GM18861 (cell line): ENCODE data around the gene HOXC12.

Experiments
- ATAC-seq: cut with Tn5 transposase; IDR thresholded peaks from one replicate; pipeline ENCODE4 v1.9.1; 2021; ENCODE audit not compliant: unreplicated experiment

HOXC12 gene

DNA sequence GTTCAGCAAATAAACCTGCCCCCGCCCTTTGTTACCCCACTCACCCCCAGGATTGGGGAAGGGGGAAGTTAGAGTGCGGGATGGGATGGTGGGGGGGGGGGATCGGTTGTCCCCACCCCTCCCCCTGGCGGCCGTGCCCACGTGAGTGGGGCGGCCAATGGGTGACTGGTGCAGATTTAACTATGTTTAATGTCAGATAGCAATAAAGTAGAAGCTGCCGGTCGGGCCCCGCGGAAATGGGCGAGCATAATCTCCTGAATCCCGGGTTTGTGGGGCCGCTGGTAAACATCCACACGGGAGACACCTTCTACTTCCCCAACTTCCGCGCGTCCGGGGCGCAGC is at the start of gene HOXC12:
HOXC12 (plus strand) TSS at position 210 of the 342 bp plus-strand sequence; CDS start at position 237, 27 bp downstream.
- ATAC-seq, result no peak

- no peak for ATAC-seq
Observed at GRCh38 chr12:53907103-53907502, 47.6 kb upstream of the HOXC12 start.

DNA sequence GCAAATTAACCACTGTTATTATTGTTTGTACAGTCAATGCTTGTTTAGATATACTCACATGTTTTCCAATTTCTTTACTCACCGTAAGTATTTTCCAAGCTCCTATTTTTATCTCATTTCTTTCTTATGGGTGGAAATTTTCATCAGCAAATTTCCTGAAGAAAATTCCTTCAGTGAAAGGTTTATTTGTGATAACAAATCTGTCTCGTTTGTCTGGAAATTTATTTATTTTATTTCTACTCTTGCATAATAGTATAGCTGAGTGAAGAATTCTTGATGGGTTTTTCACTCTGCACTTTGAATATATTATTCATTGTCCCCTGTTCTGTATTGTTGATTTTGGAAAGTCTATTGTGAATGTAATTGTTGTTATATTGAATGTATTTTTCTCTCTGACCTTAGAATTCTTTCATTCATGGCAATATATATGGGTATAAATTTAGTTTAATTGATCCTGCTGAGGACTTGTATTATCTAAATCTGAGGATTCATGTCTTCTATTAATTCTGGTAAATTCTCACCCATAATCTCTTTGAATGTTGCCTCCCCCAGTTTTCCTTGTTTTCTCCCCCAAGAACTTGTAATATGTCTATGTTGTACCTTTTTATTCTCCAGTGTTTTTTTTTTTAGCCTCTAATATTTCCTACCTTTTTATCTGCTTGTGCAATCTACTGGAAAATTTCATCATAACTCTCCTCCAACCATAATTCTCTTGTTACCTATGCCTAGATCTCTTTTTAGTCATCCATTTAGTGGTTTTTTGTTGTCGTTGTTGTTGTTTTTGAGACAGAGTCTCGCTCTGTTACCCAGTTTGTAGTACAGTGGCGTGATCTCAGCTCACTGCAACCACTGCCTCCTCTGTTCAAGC is 37.7 kb upstream of the HOXC12 start:
- no peak for ATAC-seq

DNA sequence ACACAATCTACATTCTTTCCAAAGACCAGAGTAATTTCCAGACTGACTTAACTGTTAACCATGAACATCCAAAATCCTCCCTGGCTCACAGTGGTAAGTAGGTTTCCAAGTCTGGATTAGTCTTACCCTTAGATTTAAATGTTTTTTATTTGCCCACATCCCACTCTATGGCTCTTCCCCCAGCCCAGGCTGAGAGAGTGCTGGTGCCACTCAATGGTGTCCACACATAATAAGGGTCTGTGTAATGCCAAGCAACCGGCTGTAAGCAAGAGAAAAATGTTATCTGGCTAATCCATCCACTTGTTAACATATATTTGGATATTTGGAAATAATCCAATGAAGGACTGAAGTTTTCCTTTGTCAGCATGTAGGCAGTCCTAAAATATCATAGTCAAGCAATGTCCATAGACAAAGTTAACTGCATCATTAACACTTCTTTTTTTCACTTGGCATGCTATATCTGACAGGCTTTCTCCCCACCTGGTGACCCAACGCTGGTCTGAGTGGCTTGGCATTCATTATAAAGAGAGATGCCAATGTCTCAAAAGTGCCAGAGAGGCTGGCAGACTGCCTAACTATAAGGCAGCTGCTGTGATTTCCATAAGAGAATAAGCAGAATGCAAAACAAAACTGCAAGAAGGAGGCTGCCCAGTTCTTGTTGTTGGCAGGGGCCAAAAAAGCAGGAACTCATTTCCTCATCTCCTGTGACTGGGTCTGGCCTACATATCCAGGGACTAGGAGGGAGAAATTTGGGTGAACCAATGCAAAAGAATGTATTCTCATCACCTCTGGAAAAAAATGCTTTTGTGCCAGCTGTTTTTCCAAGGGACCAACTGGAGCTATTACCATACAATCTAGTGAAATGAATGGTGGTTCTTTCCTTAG is 29.9 kb upstream of the HOXC12 start:
- no peak for ATAC-seq

DNA sequence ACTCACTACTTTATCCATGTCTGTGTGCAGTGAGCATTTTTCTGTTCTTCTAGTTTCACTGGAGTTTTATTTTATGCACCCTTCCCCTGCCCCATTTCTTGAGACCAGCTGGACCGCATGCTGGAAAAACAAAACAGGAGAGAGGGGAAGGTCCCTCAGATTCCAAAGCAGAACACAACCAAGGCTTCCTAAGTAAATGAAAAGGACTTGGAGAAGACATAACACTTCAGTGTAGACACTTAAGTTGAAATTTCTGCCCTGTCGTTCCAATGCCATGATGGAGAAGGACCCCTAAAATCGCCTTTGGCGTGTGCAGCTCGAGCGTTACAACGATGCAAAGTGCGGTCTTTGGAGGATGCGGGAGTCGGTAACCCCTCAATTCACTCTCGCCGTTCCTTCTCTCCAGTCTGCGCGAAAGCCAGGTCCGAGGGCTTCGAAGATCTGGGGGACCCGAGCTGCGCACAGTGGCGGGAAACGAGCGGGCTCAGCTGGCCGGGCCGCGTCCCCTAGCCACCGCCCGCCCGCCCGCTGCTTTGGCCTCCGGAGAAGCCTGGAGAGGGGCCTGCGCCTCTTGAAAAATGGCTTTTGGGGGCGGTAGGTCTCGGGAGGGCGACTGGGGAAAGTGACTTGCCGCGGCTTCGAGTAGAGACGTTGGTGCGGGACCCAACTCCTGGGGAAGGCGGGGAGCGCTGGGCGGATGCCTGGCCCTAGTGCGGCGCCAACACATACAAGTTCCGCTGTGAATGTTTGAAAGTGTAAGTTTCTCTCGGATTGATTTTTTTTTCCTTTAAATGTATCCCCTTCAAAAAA is 27.3 kb upstream of the HOXC12 start:
- no peak for ATAC-seq

DNA sequence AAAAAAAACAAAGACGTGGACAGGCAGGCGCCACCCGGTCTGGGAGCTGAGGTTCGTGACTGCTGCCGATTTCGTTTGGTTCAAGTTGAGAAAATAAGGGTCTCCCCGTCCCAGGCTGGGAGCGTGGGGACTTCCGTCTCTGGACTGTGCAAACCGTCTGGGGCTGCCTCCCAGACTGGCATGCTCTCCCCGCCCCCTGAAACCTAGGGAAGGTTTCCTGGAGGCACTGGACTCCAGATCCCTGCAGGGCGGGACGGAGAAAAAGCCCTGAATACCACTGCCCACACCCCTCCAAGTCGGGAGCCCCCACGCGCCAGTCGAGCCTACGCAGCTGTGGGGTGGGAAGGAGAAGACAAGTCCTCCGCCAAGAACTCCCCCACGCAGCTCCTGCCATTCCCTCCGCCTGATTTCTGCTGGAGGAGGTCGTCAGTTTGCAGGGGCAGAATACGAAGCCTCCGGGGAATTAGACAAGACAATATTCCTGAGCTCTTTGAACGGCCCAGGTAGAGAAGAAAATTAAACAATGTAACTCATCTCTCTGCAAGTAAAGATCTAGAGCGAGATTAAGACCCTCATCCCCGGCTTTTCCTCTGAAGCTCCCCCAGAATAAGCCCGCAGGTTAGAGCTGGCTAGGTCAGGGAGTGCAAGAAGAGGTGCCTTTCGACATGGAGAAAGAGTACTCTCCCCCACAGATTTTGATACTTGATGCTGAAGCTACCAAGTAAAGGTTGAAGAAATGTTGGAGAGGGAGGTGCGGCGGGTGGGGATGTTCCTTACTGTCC is 26.5 kb upstream of the HOXC12 start:
- no peak for ATAC-seq

- ATAC-seq, result no peak
Observed at GRCh38 chr12:53929527-53929926, 25.2 kb upstream of the HOXC12 start.

- no peak for ATAC-seq
Observed at GRCh38 chr12:53930591-53931255, 24.0 kb upstream of the HOXC12 start.

GRCh38 chr12:53931844-53932581 is 22.7 kb upstream of the HOXC12 start:
- no peak for ATAC-seq

DNA sequence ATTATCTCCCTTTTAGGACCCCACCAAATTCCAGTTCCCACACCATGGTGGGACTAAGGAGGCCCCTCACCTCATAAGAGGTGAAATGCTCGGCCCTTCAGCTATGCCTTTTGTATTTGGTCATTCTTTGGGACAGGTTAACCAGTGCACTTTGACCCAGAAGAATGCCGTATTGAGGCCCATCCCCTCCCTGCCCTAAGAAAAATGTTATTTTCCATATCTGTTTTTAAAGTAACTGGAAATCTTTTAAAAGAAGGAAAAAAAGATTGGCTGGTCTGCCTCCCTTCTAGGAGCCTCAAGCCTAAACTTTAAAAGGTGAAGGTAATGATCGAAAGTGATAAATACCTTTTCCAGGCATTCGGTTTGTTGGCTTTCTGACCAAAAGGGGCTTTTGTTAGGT is 21.8 kb upstream of the HOXC12 start:
- no peak for ATAC-seq

- ATAC-seq, result no peak
Observed at GRCh38 chr12:53935383-53936341, 19.0 kb upstream of the HOXC12 start.

GRCh38 chr12:53937099-53937498 is 17.6 kb upstream of the HOXC12 start:
- ATAC-seq, result no peak

GRCh38 chr12:53937596-53938325 is 16.9 kb upstream of the HOXC12 start:
- ATAC-seq, result no peak

GRCh38 chr12:53938326-53939140 is 16.2 kb upstream of the HOXC12 start, which contains the start of gene HOXC13:
Gene HOXC13 (plus strand): TSS chr12:53938831. CDS start chr12:53938907, 76 bp downstream.
- ATAC-seq, result no peak

GRCh38 chr12:53939141-53940108 is 15.3 kb upstream of the HOXC12 start:
- no peak for ATAC-seq
